Brain microvascular endothelial cell (primary cell): ENCODE results near the gene ST3GAL5.

Source experiments
- DNase-seq: peaks from one replicate; pipeline ENCODE4 v3.0.0-alpha.2; 2020
- H3K27ac ChIP-seq: fragments of 250-450 bp; sonication (Bioruptor Pico); 2 replicates; pipeline ENCODE4 v1.5.1; 2020; ENCODE audit warnings: mild to moderate bottlenecking, moderate library complexity
- H3K27me3 ChIP-seq: fragments of 250-450 bp; sonication (Bioruptor Pico); replicated peaks from 2 replicates; pipeline ENCODE4 v1.5.1; 2020; ENCODE audit warnings: mild to moderate bottlenecking
- H3K36me3 ChIP-seq: fragments of 250-450 bp; sonication (Bioruptor Pico); replicated peaks from 2 replicates; pipeline ENCODE4 v1.5.1; 2020; ENCODE audit warnings: mild to moderate bottlenecking
- H3K4me3 ChIP-seq: 2 replicates; pipeline ENCODE4 v1.5.1; 2011; ENCODE audit warnings: low read depth, mild to moderate bottlenecking, control low read depth, low read length, moderate library complexity
- CTCF ChIP-seq: IDR thresholded peaks from 2 replicates; pipeline ENCODE4 v1.5.1; 2011; ENCODE audit warnings: low read depth, mild to moderate bottlenecking, moderate library complexity, low read length, control low read depth, inconsistent platforms; ENCODE audit errors: missing control alignments
- in situ Hi-C: cut with HindIII; loops from 2 replicates; pipeline ENCODE4 v1.10.0; 2017; ENCODE audit warnings: low sequenced_read_pairs, low pct_ligation_motif_present

The ST3GAL5 gene

DNA sequence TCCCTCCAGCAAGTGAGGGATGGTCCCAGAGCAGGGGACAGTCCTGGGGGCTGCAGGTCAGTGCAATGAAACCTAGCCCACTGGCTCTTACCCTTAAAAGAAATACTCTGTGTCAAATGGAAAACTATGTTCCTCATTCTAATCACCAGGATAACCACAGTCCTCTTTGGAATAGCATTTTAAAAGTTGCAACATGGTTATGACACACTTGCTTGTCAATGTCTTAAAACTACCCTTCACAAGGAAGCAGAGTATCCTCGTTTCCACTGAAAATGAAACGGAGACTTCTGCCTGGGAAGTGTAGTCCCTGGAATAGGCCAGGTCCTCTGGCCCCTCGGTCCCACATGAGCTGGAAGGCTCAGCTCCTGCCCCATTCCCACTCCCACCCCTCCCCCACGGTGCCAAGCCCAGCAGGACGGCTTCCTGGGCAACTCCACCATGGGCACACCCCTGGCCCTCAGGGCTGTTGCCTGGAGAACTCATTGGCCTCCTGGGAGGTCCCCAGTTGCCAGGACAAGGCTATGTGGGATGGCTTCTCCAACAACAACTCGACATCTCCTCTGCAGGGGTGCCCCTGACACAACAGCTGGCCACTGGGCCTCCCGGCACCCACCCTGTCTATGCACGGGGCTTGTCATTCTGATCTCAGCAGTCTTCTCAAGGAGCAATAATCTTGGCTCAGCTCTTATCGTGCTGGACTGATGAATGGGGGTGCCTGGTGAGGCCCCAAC lies 38.3 kb upstream of the ST3GAL5 start:
- TF ChIP-seq CTCF, result no peak
- DNase-seq, result no peak
- in situ Hi-C loops, result no loop called here
- no peak overlapping the region for H3K4me3 ChIP-seq
- no peaks in the 10 kb centered on the region for H3K27me3 ChIP-seq
- no peaks in the 10 kb centered on the region for H3K36me3 ChIP-seq
- H3K27ac ChIP-seq, result no peak overlapping the region

GRCh38 chr2:85926526-85926925 lies 37.7 kb upstream of the ST3GAL5 start:
- Histone ChIP-seq H3K4me3 (no peak overlapping the region), H3K27ac (no peak overlapping the region), H3K36me3 (no peaks in the 10 kb centered on the region), H3K27me3 (no peaks in the 10 kb centered on the region)
- no peak for TF ChIP-seq CTCF
- no peak for DNase-seq
- in situ Hi-C loops, result no loop called here

GRCh38 chr2:85925216-85925671 lies 36.5 kb upstream of the ST3GAL5 start:
- H3K36me3 ChIP-seq, result no peaks in the 10 kb centered on the region
- TF ChIP-seq CTCF, result no peak
- in situ Hi-C loops, result no loop called here
- H3K4me3 ChIP-seq, result no peak overlapping the region
- no peak overlapping the region for H3K27ac ChIP-seq
- H3K27me3 ChIP-seq, result no peaks in the 10 kb centered on the region
- DNase-seq, result no peak

DNA sequence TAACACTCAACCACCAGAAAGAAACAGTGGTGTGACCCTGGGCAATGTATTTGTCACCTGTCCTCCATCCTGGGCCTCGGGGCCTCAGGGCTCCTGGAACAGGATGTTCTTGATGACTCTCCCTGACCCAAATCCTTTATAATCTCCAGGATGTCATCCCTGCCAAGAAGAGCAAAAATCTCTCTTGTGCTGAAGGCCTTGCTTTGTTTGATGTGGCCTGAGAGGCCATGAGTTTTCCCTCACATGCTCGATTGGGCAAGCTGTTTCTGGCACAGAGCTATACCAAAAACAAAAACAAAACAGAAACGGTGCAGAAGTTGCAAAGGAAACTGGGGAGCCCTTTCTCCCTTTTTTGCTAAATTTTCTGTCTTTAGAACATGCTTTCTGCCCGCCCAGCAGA lies 35.7 kb upstream of the ST3GAL5 start:
- in situ Hi-C loops, result no loop called here
- no peak for DNase-seq
- Histone ChIP-seq H3K27ac (no peak overlapping the region), H3K4me3 (no peak overlapping the region), H3K36me3 (no peaks in the 10 kb centered on the region), H3K27me3 (no peaks in the 10 kb centered on the region)
- TF ChIP-seq CTCF, result no peak

DNA sequence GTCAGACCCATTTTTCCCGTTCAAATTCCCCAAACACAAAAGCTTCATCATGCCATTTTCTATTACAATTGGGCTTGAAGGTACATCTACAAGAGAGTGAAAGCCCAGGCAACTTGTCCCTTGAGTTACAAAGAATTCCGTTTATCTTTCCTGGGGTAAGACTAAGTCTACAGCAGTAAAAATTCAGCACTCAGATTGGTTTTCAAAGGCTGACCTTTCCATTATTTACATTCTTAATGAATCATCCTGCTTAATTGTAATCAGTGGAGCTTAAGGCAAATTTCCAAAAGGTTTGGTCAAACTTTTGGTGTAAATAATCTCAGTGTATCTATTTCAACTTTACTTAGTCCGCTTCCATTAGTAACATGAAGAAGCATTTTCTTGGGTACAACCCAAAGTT lies 33.4 kb upstream of the ST3GAL5 start:
- H3K4me3 ChIP-seq, result no peak overlapping the region
- TF ChIP-seq CTCF, result no peak
- DNase-seq, result no peak
- H3K36me3 ChIP-seq, result no peaks in the 10 kb centered on the region
- H3K27ac ChIP-seq, result no peak overlapping the region
- in situ Hi-C loops, result no loop called here
- no peaks in the 10 kb centered on the region for H3K27me3 ChIP-seq

- H3K4me3 ChIP-seq, result no peak overlapping the region
- no peak overlapping the region for H3K27ac ChIP-seq
- no peak for TF ChIP-seq CTCF
- H3K27me3 ChIP-seq, result no peaks in the 10 kb centered on the region
- no peak for DNase-seq
- H3K36me3 ChIP-seq, result no peaks in the 10 kb centered on the region
- in situ Hi-C loops, result no loop called here
Observed at GRCh38 chr2:85921659-85922058, 32.9 kb upstream of the ST3GAL5 start.
